Measurements from ENCODE around the gene NMNAT2. TPM values are rescaled to one million over a fixed set of nuclear protein-coding genes. Genes with fewer than 3 reads are reported as not detected.

The NMNAT2 gene
- total and polyA plus RNA-seq, 2 of the 13 experiments (the other 11 are each of a cell fraction or from before 2014, with no cell fraction given): not detected

- ATAC-seq: peak; percentile 86
- WGBS (ENCODE audit: low lambda C conversion rate): 10% methylated on average over 2 of the region's 2 CpGs
- H3K9ac ChIP-seq (ENCODE audit: insufficient read depth, low read depth, low read length): no peak overlapping the region
- no peak for TF ChIP-seq PREB (CRISPR knock-in tag; IDR thresholded peaks at IDR 0.05)
- TF ChIP-seq ZNF724P (CRISPR knock-in tag; IDR thresholded peaks at IDR 0.05; ENCODE audit: borderline replicate concordance): no peak
- no peak for TF ChIP-seq ZNF331 (CRISPR knock-in tag; IDR thresholded peaks at IDR 0.05)
- TF ChIP-seq KLF9 (CRISPR knock-in tag; IDR thresholded peaks at IDR 0.05; ENCODE audit: low read depth): no peak
- TF ChIP-seq, protein P1, sequence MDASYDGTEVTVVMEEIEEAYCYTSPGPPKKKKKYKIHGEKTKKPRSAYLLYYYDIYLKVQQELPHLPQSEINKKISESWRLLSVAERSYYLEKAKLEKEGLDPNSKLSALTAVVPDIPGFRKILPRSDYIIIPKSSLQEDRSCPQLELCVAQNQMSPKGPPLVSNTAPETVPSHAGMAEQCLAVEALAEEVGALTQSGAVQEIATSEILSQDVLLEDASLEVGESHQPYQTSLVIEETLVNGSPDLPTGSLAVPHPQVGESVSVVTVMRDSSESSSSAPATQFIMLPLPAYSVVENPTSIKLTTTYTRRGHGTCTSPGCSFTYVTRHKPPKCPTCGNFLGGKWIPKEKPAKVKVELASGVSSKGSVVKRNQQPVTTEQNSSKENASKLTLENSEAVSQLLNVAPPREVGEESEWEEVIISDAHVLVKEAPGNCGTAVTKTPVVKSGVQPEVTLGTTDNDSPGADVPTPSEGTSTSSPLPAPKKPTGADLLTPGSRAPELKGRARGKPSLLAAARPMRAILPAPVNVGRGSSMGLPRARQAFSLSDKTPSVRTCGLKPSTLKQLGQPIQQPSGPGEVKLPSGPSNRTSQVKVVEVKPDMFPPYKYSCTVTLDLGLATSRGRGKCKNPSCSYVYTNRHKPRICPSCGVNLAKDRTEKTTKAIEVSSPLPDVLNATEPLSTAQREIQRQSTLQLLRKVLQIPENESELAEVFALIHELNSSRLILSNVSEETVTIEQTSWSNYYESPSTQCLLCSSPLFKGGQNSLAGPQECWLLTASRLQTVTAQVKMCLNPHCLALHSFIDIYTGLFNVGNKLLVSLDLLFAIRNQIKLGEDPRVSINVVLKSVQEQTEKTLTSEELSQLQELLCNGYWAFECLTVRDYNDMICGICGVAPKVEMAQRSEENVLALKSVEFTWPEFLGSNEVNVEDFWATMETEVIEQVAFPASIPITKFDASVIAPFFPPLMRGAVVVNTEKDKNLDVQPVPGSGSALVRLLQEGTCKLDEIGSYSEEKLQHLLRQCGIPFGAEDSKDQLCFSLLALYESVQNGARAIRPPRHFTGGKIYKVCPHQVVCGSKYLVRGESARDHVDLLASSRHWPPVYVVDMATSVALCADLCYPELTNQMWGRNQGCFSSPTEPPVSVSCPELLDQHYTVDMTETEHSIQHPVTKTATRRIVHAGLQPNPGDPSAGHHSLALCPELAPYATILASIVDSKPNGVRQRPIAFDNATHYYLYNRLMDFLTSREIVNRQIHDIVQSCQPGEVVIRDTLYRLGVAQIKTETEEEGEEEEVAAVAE (CRISPR knock-in tag; IDR thresholded peaks at IDR 0.05; ENCODE audit: borderline replicate concordance): no peak
- TF ChIP-seq ZNF609 (CRISPR knock-in tag; IDR thresholded peaks at IDR 0.05; ENCODE audit: borderline replicate concordance): no peak
- no peak for TF ChIP-seq RERE (CRISPR knock-in tag; IDR thresholded peaks at IDR 0.05; ENCODE audit: low read depth)
- TF ChIP-seq NFIC (IDR thresholded peaks at IDR 0.05; ENCODE audit: low read length): 0 out of 2 replicates have a peak, but pooled peaks have one; percentile 38
- TF ChIP-seq ZNF839 (CRISPR knock-in tag; IDR thresholded peaks at IDR 0.05; ENCODE audit: borderline replicate concordance): no peak
These were observed 43.4 kb downstream of the NMNAT2 start for GRCh38 chr1:183374825-183375224.

More at GRCh38 chr1:183374825-183375224, 43.4 kb downstream of the NMNAT2 start:
- Histone ChIP-seq H3K4me3 (replicated peaks in 1 of 3; ENCODE audit: insufficient read depth in 1 of 3, low read depth in 2 of 3, low read length in 3 of 3) (no peak overlapping the region), H3K36me3 (replicated peaks in 1 of 2; ENCODE audit: control insufficient read depth in 1 of 2, insufficient read depth in 2 of 2, low read length in 2 of 2) (no peaks in the 10 kb centered on the region), H4K20me1 (ENCODE audit: insufficient read depth, low read length) (no peaks in the 10 kb centered on the region), H2AFZ (ENCODE audit: low read length) (no peak overlapping the region), H3K4me2 (ENCODE audit: low read depth, low read length) (no peak overlapping the region), H3K27ac (ENCODE audit: extremely low read length, insufficient read depth, low read length) (no peak overlapping the region), H3K9me3 (ENCODE audit: low read length) (no peaks in the 10 kb centered on the region), H3K27me3 (ENCODE audit: control insufficient read depth in 1 of 2, insufficient read depth in 2 of 2, low read length in 2 of 2) (no peaks in the 10 kb centered on the region), H3K79me2 (ENCODE audit: insufficient read depth, low read length) (no peaks in the 10 kb centered on the region), H3K4me1 (ENCODE audit: insufficient read depth, low read length) (no peaks in the 10 kb centered on the region; the same call in 1 of the 2 replicates)
- ChIA-PET POLR2A (no interaction called here), CTCF (ENCODE audit: low intra/inter-chr PET ratio, low total read pairs) (no interaction called here)
- DNase-seq (ENCODE audit: low spot score): no peak
- intact Hi-C loops (cut with micrococcal nuclease; ENCODE audit: unreplicated experiment) (no loop called here), in situ Hi-C loops (cut with HindIII; ENCODE audit: extremely low pct_ligation_motif_present, low pct_unique_long_range_greater_than_20kb) (no loop called here)
- no peak for FAIRE-seq
- BruUV-seq (replicated peaks): no TSS peak

Data from HepG2 (cell line).